ENCODE data around the gene RABAC1. TPM values are rescaled to one million over a fixed set of nuclear protein-coding genes. Genes with fewer than 3 reads are reported as not detected.

RABAC1 gene
- total RNA-seq, 1 donor from 2014 or later = 56.7 TPM

DNA sequence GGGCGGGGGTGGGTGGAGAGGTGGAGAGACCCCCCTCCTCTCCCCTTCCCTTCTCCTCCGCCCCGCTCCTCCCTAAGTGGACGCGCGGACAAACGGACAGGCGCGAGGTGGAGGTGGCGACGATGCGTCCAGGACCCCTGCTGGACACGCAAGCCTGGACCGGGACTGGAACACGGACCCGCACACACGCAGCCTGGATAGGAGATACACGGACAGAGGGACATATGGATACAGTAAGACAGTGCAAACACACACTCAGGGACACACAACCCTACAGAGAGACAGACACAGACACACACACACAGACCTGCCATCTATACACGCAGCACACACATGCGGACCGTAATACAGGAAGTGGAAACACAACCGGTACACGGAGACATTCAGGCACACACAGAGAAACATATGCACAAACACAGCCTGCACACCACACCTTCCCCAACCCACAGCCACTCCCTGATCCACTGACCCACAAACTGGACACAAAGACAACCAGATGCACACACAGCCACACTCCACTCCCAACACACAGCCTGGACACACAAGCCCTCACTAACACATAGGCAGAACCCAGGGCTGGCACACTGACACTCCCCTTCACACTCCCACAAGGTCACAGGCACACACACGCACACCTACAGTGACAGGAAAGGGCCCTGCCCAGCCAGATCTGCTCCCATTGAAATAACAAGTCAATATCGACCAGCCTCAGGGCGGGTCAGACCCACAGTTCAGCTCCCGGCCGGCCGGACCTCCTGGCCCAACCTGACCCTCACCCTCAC, 30.2 kb downstream of the RABAC1 start:
- Histone ChIP-seq H3K9me3 (replicated peaks) (no peaks in the 10 kb centered on the region), H3K4me3 (peak overlapping the region; percentile 63), H3K36me3 (no peaks in the 10 kb centered on the region), H3K4me1 (peaks cover 24% of the 10 kb centered on the region), H3K27me3 (ENCODE audit: low read depth) (peaks cover 100% of the 10 kb centered on the region), H3K27ac (replicated peaks) (no peak overlapping the region)
- intact Hi-C loops (cut with micrococcal nuclease) = no loop called here
- no peak for DNase-seq
- TF ChIP-seq, protein P1, sequence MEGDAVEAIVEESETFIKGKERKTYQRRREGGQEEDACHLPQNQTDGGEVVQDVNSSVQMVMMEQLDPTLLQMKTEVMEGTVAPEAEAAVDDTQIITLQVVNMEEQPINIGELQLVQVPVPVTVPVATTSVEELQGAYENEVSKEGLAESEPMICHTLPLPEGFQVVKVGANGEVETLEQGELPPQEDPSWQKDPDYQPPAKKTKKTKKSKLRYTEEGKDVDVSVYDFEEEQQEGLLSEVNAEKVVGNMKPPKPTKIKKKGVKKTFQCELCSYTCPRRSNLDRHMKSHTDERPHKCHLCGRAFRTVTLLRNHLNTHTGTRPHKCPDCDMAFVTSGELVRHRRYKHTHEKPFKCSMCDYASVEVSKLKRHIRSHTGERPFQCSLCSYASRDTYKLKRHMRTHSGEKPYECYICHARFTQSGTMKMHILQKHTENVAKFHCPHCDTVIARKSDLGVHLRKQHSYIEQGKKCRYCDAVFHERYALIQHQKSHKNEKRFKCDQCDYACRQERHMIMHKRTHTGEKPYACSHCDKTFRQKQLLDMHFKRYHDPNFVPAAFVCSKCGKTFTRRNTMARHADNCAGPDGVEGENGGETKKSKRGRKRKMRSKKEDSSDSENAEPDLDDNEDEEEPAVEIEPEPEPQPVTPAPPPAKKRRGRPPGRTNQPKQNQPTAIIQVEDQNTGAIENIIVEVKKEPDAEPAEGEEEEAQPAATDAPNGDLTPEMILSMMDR (IDR thresholded peaks at IDR 0.05; ENCODE audit: borderline replicate concordance) = no peak

DNA sequence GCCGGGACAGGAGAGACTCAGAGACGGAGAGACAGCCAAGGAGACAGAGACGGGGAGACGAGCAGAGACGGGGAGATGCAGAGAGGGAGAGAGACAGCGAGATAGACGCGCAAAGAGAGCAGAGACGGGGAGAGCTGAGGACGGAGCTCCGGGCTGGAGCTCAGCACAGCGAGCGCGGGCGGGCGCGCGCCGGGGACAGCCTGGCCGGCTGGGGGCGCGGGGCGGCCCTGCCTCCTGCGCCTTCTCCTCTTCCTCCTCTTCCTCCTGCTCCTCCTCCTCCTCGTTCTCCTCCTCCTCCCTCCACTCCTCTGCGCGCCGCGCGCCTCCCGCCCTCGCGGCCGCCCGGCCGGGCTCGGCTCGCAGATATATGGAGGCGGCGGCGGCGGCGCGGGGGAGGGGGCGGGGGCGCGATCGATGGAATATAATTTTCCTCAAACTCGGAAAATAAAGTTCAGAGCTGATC, 30.9 kb downstream of the RABAC1 start, which contains the start of gene ERFL:
TSS of gene ERFL (minus strand) at position 229 of the 463 bp plus-strand sequence. CDS start 15,530 bp downstream, outside the sequence.
- Histone ChIP-seq H3K27me3 (ENCODE audit: low read depth) (peaks cover 98% of the 10 kb centered on the region), H3K4me1 (peaks cover 24% of the 10 kb centered on the region), H3K36me3 (no peaks in the 10 kb centered on the region), H3K4me3 (peak within 1 kb of the TSS; percentile 63), H3K9me3 (replicated peaks) (no peaks in the 10 kb centered on the region), H3K27ac (replicated peaks) (no peak within 1 kb of the TSS)
- intact Hi-C loops (cut with micrococcal nuclease) = no loop called here
- TF ChIP-seq, protein P1 (IDR thresholded peaks at IDR 0.05; ENCODE audit: borderline replicate concordance) = no peak
- no peak for DNase-seq

- H3K4me3 ChIP-seq = peak overlapping the region; percentile 63
- TF ChIP-seq, protein P1 (IDR thresholded peaks at IDR 0.05; ENCODE audit: borderline replicate concordance) = no peak
- intact Hi-C loops (cut with micrococcal nuclease) = no loop called here
- no peak overlapping the region for H3K27ac ChIP-seq (replicated peaks)
- peaks cover 19% of the 10 kb centered on the region for H3K4me1 ChIP-seq
- no peaks in the 10 kb centered on the region for H3K36me3 ChIP-seq
- peaks cover 98% of the 10 kb centered on the region for H3K27me3 ChIP-seq (ENCODE audit: low read depth)
- no peaks in the 10 kb centered on the region for H3K9me3 ChIP-seq (replicated peaks)
- no peak for DNase-seq
Observed at GRCh38 chr19:41927497-41928192, 31.5 kb downstream of the RABAC1 start.

GRCh38 chr19:41926763-41927496, 32.2 kb downstream of the RABAC1 start:
- TF ChIP-seq, protein P1 (IDR thresholded peaks at IDR 0.05; ENCODE audit: borderline replicate concordance) = no peak
- Histone ChIP-seq H3K9me3 (replicated peaks) (no peaks in the 10 kb centered on the region), H3K36me3 (no peaks in the 10 kb centered on the region), H3K27ac (replicated peaks) (no peak overlapping the region), H3K27me3 (ENCODE audit: low read depth) (peaks cover 98% of the 10 kb centered on the region), H3K4me1 (peaks cover 19% of the 10 kb centered on the region), H3K4me3 (no peak overlapping the region)
- DNase-seq = no peak
- intact Hi-C loops (cut with micrococcal nuclease) = no loop called here

DNA sequence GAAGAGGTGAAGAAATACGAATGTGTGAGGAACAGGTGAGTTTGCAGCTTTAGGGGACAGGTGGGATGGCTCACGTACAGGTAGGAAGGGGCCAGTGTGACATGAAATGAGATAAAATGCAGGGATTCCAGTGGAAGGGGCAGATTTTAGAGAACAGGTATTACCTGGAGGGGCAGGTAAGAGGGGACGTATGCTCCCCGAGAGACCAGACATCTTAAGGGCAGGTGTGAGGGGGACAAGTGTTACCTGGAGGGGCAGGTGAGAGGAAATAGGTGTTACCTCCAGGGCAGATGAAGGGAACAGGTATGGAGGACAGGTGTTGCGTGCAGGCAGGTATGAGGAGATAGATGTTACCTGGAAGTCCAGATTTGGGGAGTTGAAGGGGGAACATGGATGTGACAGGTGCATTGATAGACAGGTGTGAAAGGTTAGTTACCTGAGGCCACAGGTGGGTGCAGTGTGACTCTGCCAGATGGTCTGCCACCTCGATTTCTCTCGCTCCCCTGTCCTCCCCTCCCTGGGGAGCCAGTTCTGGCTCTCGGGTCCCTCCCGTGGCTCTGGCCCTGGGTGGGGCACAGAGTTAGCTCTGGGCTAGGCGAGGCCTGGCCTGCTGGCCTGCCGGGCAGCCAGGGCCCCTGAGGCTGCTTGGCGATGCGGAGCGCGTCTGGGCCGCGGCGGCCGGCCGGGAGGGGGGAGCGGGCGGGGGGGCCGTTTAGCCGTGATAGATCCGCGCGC, 32.9 kb downstream of the RABAC1 start:
- Histone ChIP-seq H3K36me3 (no peaks in the 10 kb centered on the region), H3K27me3 (ENCODE audit: low read depth) (peaks cover 98% of the 10 kb centered on the region), H3K4me3 (no peak overlapping the region), H3K27ac (replicated peaks) (no peak overlapping the region), H3K9me3 (replicated peaks) (no peaks in the 10 kb centered on the region), H3K4me1 (peaks cover 19% of the 10 kb centered on the region)
- TF ChIP-seq, protein P1 (IDR thresholded peaks at IDR 0.05; ENCODE audit: borderline replicate concordance) = no peak
- no peak for DNase-seq
- intact Hi-C loops (cut with micrococcal nuclease) = no loop called here

Data from left ventricle myocardium inferior (tissue), 1 donor.